ENCODE measurements around the gene FBLN1.

The FBLN1 gene

DNA sequence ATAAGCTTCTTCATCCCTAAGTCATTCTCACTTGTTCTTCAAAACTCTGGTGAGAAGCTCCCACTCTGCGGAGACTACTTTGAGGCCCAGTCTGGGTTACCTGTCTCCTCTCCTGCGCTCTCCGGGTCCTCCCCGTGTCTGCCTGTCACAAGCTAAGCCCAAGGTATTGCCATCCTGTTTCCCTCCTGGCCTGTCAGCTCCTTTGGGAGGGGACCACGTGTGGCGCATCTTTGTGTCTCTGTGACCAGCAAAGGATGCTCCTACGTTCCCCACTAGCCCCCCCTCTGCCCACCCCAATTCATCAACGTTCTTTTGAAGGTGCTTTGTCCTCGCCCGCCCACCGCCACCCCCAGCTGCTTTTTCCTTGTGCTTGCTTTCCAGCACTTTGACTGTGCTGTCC lies 31.8 kb upstream of the FBLN1 start:
- TF ChIP-seq ZFX (IDR thresholded peaks at IDR 0.05; ENCODE audit: borderline replicate concordance), result no peak
- TF ChIP-seq, protein P1, sequence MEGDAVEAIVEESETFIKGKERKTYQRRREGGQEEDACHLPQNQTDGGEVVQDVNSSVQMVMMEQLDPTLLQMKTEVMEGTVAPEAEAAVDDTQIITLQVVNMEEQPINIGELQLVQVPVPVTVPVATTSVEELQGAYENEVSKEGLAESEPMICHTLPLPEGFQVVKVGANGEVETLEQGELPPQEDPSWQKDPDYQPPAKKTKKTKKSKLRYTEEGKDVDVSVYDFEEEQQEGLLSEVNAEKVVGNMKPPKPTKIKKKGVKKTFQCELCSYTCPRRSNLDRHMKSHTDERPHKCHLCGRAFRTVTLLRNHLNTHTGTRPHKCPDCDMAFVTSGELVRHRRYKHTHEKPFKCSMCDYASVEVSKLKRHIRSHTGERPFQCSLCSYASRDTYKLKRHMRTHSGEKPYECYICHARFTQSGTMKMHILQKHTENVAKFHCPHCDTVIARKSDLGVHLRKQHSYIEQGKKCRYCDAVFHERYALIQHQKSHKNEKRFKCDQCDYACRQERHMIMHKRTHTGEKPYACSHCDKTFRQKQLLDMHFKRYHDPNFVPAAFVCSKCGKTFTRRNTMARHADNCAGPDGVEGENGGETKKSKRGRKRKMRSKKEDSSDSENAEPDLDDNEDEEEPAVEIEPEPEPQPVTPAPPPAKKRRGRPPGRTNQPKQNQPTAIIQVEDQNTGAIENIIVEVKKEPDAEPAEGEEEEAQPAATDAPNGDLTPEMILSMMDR (IDR thresholded peaks at IDR 0.05), result no peak

DNA sequence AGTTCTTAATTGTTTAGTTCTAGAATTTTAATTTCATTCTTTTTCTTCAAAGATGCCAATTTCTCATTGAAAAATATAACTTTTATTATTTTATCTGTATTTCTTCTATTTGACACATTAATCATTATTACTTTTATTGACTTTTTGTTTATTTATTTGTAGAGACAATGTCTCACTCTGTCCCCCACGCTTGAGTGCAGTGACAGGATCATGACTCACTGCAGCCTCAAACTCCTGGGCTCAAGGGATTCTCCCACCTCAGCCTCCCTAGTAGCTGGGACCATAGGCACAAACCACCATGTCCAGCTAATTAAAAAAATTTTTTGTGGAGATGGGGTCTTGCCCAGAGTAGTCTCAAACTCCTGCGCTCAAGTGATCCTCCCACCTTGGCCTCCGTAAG lies 30.3 kb upstream of the FBLN1 start:
- H3K27ac ChIP-seq, result no peak overlapping the region
- TF ChIP-seq ZFX (IDR thresholded peaks at IDR 0.05; ENCODE audit: borderline replicate concordance), result no peak
- TF ChIP-seq, protein P1 (IDR thresholded peaks at IDR 0.05), result no peak

More for the DNA sequence above, 31.8 kb upstream of the FBLN1 start:
- no peak overlapping the region for H3K27ac ChIP-seq

DNA sequence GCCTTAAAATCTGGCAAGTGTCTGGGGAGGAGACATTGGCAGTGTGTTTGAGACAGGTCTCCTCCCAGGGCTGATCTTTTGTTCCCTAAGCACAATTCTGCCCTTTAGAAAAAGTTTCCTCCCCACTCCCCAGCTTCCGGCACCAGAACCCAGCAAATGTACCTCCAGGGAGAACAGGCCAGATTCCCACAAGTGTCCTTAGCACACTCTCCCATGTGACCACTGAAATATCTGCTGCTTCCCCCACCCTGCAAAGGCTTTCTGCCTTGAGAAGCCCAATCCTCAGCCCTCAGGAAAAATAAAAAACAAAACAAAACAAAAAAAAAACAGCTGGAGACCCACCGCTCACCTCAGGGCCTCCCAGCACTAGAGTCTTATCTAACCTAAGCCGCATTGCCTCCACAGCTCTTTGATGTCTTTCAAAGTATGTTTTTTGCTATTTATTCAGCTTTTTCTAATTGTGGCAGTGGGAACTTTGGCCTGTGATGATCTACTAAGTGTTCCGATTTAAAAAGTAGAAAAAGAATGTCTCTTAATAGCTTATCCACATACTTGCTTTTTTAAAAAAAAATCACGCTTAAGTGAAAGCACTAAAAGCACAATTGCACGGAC lies 29.0 kb upstream of the FBLN1 start:
- H3K27ac ChIP-seq, result no peak overlapping the region
- TF ChIP-seq ZFX (IDR thresholded peaks at IDR 0.05; ENCODE audit: borderline replicate concordance), result no peak
- TF ChIP-seq, protein P1 (IDR thresholded peaks at IDR 0.05), result no peak

DNA sequence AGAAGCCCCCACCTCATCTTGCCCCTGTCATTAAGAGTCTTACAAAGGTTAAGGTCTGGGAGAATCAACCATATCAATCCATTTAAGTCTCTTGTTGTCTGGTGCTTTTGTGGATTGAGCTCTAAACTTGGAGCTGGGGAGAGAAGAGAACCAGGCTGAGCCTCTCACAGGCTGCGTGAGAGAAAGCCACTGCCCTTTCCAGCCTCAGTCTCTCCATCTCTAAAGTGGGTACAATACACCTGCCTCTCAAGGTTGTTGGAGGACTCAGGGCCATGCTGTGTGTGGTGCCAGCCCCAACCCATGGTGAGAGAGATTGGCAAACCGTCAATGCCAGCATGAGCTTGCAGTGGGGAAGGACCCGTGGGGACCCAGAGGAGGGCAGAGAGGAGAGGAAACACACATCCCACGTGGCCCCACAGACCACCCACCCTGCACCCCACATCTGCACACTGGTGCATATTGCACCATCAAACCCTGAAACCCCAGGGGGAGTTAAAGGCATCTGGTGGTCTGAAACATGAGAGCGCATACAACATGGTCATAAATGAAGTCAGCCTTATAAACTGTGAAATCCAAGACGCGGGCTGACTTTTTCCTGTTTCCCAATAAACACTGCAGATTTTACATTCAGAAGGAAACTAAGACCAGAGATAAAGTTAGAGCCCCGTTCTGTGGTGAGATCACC lies 27.5 kb upstream of the FBLN1 start:
- TF ChIP-seq ZFX (IDR thresholded peaks at IDR 0.05; ENCODE audit: borderline replicate concordance), result no peak
- TF ChIP-seq, protein P1 (IDR thresholded peaks at IDR 0.05), result no peak
- H3K27ac ChIP-seq, result no peak overlapping the region

DNA sequence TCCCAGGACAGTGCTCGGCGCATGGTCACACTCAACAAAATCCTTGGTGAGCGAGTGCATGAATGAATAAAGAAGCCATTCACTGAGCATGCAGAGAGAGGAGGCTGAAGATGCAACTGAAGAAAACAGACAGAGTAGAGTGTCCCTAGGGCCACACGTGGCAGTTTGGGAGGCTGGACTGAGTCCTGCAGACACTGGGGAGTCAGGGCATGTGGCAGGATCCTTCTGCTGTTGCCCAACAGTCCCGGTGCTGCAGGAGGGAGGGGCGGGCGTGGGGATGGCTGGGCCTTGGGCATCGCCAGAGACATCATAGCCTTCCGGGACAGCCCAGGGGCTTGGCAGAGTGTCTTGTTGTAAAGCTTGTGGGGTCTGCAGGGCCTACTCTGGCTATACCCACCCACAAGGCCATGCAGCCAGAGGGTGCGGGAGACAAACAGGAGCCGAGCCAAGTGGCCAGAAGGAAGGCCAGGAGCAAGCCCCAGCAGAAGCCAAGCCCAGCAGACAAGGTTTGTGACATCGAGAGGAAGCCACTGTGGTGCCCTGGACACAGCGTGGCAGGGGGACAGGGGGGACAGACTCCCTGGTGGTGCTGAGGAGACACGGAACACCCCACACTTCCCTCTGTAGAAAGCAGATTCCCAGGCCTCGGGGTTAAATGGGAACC lies 26.7 kb upstream of the FBLN1 start:
- TF ChIP-seq, protein P1 (IDR thresholded peaks at IDR 0.05), result no peak
- no peak overlapping the region for H3K27ac ChIP-seq

DNA sequence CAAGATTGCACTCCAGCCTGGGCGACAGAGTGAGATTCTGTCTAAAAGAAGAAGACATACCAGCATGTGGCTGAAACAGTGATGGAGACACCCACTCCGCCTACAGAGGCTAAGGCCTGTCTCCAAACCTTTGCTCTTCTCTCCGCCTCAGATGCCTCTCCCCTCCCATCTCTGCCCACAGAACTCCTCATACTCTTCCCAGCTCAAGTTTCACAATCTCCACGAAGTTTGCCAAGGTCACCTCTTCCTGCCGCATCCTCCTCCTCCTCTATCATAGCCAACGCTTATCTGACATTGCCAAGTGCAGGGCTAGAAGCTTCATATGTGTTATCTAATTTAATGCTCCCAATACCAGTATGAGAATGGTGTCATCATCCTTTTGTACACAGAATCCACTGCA lies 25.9 kb upstream of the FBLN1 start:
- TF ChIP-seq ZFX (IDR thresholded peaks at IDR 0.05; ENCODE audit: borderline replicate concordance), result no peak
- TF ChIP-seq, protein P1 (IDR thresholded peaks at IDR 0.05), result no peak
- no peak overlapping the region for H3K27ac ChIP-seq
